CD4-positive, CD25-positive, alpha-beta regulatory T cell (primary cell): ENCODE measurements around the gene CLTB. TPM values are rescaled to one million over a fixed set of nuclear protein-coding genes. Genes with fewer than 3 reads are reported as not detected.
"Not testable (repeated sequence)": the region's sequence is repeated elsewhere in the genome, so short reads cannot be mapped to it uniquely, and the experiment has no call there.

Source experiments
- ATAC-seq, 2 donors: fragments of 150-1000 bp; cut with Tn5 transposase; one replicate each; pipeline ENCODE4 v1.10.0; 2021; ENCODE audit warnings: low read depth in 2 of 2, moderate number of reproducible peaks in 2 of 2, moderate library complexity in 1 of 2
- DNase-seq, 3 donors: peaks; one replicate each; pipeline versions ENCODE4 v3.0.0 to v3.0.0-alpha.2; 2012 to 2022; ENCODE audit warnings: mixed read lengths in 1 of 3
- H3K27ac ChIP-seq: one replicate; pipeline ENCODE4 v1.7.0; 2013; ENCODE audit warnings: mild to moderate bottlenecking, low read length; ENCODE audit not compliant: insufficient read depth, poor library complexity, severe bottlenecking
- H3K27me3 ChIP-seq: one replicate; pipeline ENCODE4 v1.7.0; 2013; ENCODE audit warnings: low read length; ENCODE audit not compliant: control insufficient read depth, insufficient read depth
- H3K36me3 ChIP-seq: one replicate; pipeline ENCODE4 v1.7.0; 2013; ENCODE audit warnings: mild to moderate bottlenecking, low read length, moderate library complexity; ENCODE audit not compliant: control insufficient read depth, insufficient read depth
- H3K4me1 ChIP-seq: 2 replicates; pipeline ENCODE4 v1.7.0; 2013; ENCODE audit warnings: mild to moderate bottlenecking, low read length; ENCODE audit not compliant: insufficient read depth, control insufficient read depth, poor library complexity, severe bottlenecking
- H3K4me3 ChIP-seq: one replicate; pipeline ENCODE4 v1.7.0; 2013; ENCODE audit warnings: low read depth, mild to moderate bottlenecking, low read length, moderate library complexity
- H3K9me3 ChIP-seq, 2 experiments: 1 replicate in 1 of 2; 2 replicates in 1 of 2; pipeline ENCODE4 v1.7.0; 2013; ENCODE audit warnings: low read length in 2 of 2, mild to moderate bottlenecking in 1 of 2, moderate library complexity in 1 of 2; ENCODE audit not compliant: control insufficient read depth in 2 of 2
- H3K27ac Mint-ChIP-seq, 3 donors: one replicate each; pipeline ENCODE4 v1.8.0; 2020 to 2022; ENCODE audit warnings: mild to moderate bottlenecking in 3 of 3, mixed read lengths in 3 of 3, moderate library complexity in 2 of 3
- H3K27me3 Mint-ChIP-seq: one replicate; pipeline ENCODE4 v1.8.0; 2022; ENCODE audit warnings: mild to moderate bottlenecking, mixed read lengths
- H3K36me3 Mint-ChIP-seq: one replicate; pipeline ENCODE4 v1.8.0; 2020; ENCODE audit warnings: mixed read lengths
- H3K4me1 Mint-ChIP-seq, 4 donors: one replicate each; pipeline ENCODE4 v1.8.0; 2020 to 2022; ENCODE audit warnings: mixed read lengths in 4 of 4, mild to moderate bottlenecking in 1 of 4
- H3K4me3 Mint-ChIP-seq, 4 donors: one replicate each; pipeline ENCODE4 v1.8.0; 2020 to 2022; ENCODE audit warnings: mild to moderate bottlenecking in 4 of 4, mixed read lengths in 4 of 4, moderate library complexity in 3 of 4
- H3K9me3 Mint-ChIP-seq, 7 donors: one replicate each; pipeline ENCODE4 v1.8.0; 2020 to 2022; ENCODE audit warnings: mixed read lengths in 7 of 7, mild to moderate bottlenecking in 3 of 7, moderate library complexity in 2 of 7
- polyA plus RNA-seq, 4 donors: library from polyadenylated mRNA; unstranded; fragments of 300-500 nt; fragmentation: Illumina TruSeq; gene quantifications; one replicate each; pipeline ENCODE4 v1.2.3, GENCODE V29; 2021
- total RNA-seq: library from RNA; stranded (reverse); gene quantifications from one replicate; pipeline ENCODE4 v1.2.3, GENCODE V29; 2022

Gene CLTB
- total and polyA plus RNA-seq, 5 donors from 2014 or later, result 85.9 to 129 (median 93.4) TPM

DNA sequence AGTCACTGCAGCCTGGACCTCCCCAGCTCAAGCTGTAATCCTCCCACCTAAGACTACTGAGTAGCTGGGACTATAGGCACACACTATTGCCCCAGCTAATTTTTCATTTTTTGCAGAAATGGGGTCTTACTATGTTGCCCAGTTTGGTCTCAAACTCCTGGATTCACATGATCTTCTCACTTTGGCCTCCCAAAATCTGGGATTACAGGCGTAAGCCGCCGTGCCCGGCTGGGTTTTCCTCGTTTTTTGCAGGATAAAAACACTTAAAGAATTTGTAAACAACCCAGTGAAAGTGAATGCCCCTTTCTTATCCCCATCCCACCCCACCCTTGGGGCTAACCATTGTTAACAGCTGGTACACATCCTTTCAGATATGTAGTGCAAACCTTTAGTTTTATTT lies 7.7 kb downstream of the CLTB start:
- H3K4me3 ChIP-seq, result no peak overlapping the region
- Mint-ChIP-seq H3K4me3 (no peak overlapping the region), H3K9me3 (no peaks in the 10 kb centered on the region), H3K36me3 (peaks cover 26% of the 10 kb centered on the region), H3K4me1 (peaks cover 0 to 25% (median 10%) of the 10 kb centered on the region in 4 donors), H3K27me3 (no peaks in the 10 kb centered on the region), H3K27ac (no peak overlapping the region)
- no peaks in the 10 kb centered on the region for H3K27me3 ChIP-seq
- H3K36me3 ChIP-seq, result peaks cover 36% of the 10 kb centered on the region
- H3K9me3 ChIP-seq, result no peaks in the 10 kb centered on the region
- DNase-seq (no peak), ATAC-seq (no peak)
- no peak overlapping the region for H3K27ac ChIP-seq
- H3K4me1 ChIP-seq, result peaks cover under 1% of the 10 kb centered on the region

DNA sequence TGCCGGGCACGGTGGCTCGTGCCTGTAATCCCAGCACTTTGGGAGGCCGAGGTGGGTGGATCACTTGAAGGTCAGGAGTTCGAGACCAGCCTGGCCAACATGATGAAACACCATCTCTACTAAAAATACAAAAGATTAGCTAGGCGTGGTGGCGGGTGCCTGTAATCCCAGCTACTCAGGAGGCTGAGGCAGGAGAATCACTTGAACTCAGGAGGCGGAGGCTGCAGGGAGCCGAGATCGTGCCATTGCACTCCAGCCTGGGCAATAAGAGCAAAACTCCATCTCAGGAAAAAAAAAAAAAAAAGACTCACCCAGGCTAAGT lies 8.1 kb downstream of the CLTB start:
- not testable (repeated sequence) for H3K4me3 ChIP-seq, H3K9me3 Mint-ChIP-seq, DNase-seq, H3K4me3 Mint-ChIP-seq, H3K27me3 Mint-ChIP-seq, ATAC-seq, H3K27ac ChIP-seq, H3K27ac Mint-ChIP-seq, H3K27me3 ChIP-seq, H3K4me1 ChIP-seq, H3K9me3 ChIP-seq
- peaks cover 26% of the 10 kb centered on the region for H3K36me3 Mint-ChIP-seq
- peaks cover 0 to 21% (median 10%) of the 10 kb centered on the region in 4 donors for H3K4me1 Mint-ChIP-seq
- peaks cover 36% of the 10 kb centered on the region for H3K36me3 ChIP-seq

DNA sequence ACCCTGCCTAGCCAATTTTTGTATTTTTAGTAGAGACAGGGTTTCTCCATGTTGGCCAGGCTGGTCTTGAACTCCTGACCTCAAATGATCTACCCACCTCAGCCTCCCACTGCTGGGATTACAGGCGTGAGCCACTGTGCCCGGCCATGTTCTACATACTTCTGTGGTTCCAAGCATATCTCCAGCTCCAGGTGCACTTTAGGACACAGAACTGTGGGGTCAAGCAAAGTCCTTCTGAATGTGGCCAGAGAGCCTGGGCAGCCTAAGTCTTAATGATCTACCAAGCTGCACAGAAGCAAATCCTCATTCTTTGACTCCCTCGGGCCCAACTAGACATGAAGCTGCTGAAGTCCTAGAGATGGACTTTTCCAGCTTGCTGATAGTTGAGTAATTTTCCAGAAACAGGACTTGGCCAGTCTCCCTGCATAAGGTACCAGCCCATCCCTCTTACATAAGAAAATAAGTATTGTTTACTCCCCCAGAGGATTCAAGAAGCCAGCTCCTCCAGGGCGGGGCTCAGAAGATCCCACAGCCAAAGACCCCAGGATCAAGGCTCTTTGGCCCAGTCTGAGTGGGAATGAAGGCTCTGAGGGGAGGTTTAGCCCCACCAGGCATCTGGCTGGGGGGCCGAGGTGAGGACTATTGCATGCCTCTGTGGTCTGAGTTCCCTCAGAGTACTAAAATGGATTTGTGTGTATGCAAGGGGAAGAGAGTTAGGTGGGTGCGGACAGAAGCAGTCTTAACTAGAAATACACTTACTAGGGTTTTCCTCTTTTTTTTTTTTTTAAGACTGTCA lies 8.7 kb downstream of the CLTB start:
- Mint-ChIP-seq H3K4me3 (no peak overlapping the region), H3K36me3 (peaks cover 27% of the 10 kb centered on the region), H3K4me1 (peaks cover 0 to 16% (median 8%) of the 10 kb centered on the region in 4 donors), H3K27ac (peak overlapping the region in 1 of 3 donors; percentile 69), H3K27me3 (no peaks in the 10 kb centered on the region), H3K9me3 (no peaks in the 10 kb centered on the region)
- H3K27ac ChIP-seq, result no peak overlapping the region
- no peak overlapping the region for H3K4me3 ChIP-seq
- H3K36me3 ChIP-seq, result peaks cover 36% of the 10 kb centered on the region
- DNase-seq, result no peak
- ATAC-seq, result no peak
- no peaks in the 10 kb centered on the region for H3K4me1 ChIP-seq
- no peaks in the 10 kb centered on the region for H3K27me3 ChIP-seq
- no peaks in the 10 kb centered on the region for H3K9me3 ChIP-seq

DNA sequence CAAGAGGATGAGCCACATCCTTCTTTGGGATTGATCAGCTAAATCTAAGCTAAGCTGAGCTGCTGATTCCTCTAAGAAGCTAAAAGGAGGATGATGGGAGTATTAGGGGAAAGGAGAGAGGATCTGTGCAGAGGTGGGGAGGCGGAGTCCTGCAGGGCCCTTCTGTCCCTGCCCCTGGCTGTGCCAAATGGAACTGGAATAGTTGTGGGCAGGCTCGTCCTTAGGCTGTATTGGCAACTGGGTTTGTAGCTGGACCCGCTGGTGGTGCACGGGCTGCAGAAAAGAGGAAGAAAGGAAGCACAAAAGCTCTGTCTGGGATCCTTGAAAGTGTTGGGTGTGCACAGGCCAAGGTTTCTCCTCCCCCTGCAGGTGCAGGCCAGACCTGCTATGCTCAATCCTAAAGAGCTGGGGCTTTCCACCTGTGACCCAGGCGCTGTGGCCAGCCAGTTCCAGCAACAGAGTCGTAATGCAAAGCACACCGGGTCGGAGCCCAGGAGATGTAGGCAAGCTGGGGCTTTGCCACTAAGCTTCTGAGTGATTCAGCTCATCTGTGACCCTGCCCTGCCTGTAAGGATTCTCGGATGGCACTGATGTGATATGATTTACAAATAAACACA lies 9.8 kb downstream of the CLTB start:
- Histone ChIP-seq H3K36me3 (peaks cover 36% of the 10 kb centered on the region), H3K4me3 (no peak overlapping the region), H3K27me3 (no peaks in the 10 kb centered on the region), H3K4me1 (no peaks in the 10 kb centered on the region), H3K9me3 (no peaks in the 10 kb centered on the region), H3K27ac (no peak overlapping the region)
- no peaks in the 10 kb centered on the region for H3K27me3 Mint-ChIP-seq
- no peak overlapping the region for H3K4me3 Mint-ChIP-seq
- ATAC-seq (peak in 1 of 2 donors; percentile 20), DNase-seq (no peak)
- peak overlapping the region in 1 of 3 donors; percentile 62 for H3K27ac Mint-ChIP-seq
- H3K4me1 Mint-ChIP-seq, result peaks cover 0 to 10% (median 7%) of the 10 kb centered on the region in 4 donors
- peaks cover 28% of the 10 kb centered on the region for H3K36me3 Mint-ChIP-seq
- H3K9me3 Mint-ChIP-seq, result no peaks in the 10 kb centered on the region

DNA sequence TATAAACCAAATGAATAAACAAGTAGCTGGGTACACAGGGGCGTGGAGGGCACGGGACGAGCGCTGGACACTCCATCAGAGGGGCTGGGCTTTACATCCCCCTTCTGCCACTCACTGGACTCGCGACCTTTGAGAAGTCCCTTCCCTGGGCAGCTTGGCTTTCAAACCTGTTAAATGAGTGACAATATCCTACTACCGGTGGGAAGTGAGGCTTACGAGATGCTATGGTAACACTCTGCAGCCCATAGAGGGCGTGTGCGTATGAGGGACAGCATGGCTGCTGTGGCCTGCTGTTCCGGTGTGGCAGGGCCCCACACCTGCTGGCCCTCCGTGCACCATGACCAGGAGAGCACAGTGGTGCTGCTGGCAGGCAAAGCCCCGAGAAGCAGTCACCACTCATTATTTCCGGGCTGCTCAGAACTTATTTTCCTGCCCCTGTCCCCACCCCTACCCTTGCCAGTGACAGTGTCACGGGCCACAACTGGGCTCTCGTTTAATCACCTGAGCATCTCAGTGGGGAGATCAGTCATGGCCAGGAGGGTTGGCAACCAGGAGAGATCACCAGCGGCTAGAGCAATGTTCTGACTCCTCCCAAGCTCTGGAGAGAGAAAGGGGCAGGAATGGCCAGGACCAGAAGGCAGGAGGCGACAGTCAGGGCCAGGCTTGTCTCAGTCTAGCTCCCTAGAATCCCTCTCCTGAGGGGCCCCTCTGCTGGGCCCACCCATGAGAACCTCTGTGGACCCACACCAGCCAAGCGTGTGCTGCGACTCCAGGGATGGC lies 10.5 kb downstream of the CLTB start:
- no peaks in the 10 kb centered on the region for H3K4me1 ChIP-seq
- H3K4me3 ChIP-seq, result no peak overlapping the region
- H3K27ac Mint-ChIP-seq, result peak overlapping the region in 1 of 3 donors; percentile 62
- H3K9me3 ChIP-seq, result no peaks in the 10 kb centered on the region
- H3K4me1 Mint-ChIP-seq, result peaks cover 0 to 4% (median 2%) of the 10 kb centered on the region in 4 donors
- no peaks in the 10 kb centered on the region for H3K27me3 ChIP-seq
- no peak overlapping the region for H3K27ac ChIP-seq
- H3K36me3 Mint-ChIP-seq, result peaks cover 21% of the 10 kb centered on the region
- H3K36me3 ChIP-seq, result peaks cover 40% of the 10 kb centered on the region
- DNase-seq (no peak), ATAC-seq (no peak)
- H3K27me3 Mint-ChIP-seq, result no peaks in the 10 kb centered on the region
- H3K9me3 Mint-ChIP-seq, result no peaks in the 10 kb centered on the region
- H3K4me3 Mint-ChIP-seq, result no peak overlapping the region

DNA sequence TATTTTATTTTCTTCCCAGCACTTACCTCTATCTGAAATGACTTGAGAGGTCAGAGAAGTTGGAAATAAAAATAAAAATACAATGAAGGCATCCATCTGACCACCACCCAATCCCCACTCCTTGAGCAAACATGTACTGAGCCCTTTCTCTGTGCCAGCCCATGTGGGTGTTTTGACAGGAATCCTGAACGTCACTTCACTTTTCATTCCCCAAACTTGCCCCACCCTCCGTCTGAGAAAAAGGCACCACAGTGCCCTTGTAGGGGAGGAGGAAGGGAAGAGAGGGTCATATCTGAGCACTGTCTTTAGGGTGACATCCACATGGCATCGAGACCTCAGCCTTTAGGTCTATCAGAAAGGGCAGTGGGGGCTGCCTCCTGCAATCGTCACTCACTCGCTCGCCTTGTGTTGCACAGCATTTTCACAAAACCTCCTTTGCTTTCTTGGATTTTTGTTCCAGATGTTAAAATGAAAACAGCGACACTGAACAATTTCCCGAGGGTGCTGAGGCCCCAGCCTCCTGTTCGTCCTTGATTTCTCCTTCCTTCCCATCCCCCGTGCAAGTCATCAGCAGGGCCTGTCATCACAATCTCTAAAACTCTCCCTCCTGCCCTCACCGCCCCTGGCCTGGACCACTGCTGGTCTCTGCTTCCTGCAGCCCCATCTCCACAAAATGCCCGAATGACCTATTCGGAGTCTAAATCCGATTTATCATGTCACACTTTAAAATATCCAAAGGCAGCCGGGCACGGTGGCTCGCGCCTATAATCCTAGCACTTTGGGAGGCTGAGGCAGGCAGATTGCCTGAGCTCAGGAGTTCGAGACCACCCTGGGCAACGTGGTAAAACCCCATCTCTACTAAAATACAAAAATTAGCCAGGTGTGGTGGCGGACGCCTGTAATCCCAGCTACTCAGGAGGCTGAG lies 14.8 kb downstream of the CLTB start:
- Mint-ChIP-seq H3K27me3 (no peaks in the 10 kb centered on the region), H3K36me3 (peaks cover 26% of the 10 kb centered on the region), H3K4me1 (peaks cover 0 to 11% (median 4%) of the 10 kb centered on the region in 4 donors), H3K4me3 (no peak overlapping the region), H3K9me3 (no peaks in the 10 kb centered on the region), H3K27ac (peak overlapping the region in 1 of 3 donors; percentile 17)
- Histone ChIP-seq H3K36me3 (peaks cover 21% of the 10 kb centered on the region), H3K27me3 (no peaks in the 10 kb centered on the region), H3K4me3 (no peak overlapping the region), H3K4me1 (no peaks in the 10 kb centered on the region), H3K9me3 (no peaks in the 10 kb centered on the region), H3K27ac (no peak overlapping the region)
- ATAC-seq, result no peak
- DNase-seq, result no peak
